ENCODE results near the gene PCIF1.
"Not testable (repeated sequence)": the region's sequence is repeated elsewhere in the genome, so short reads cannot be mapped to it uniquely, and the experiment has no call there.

The PCIF1 gene

GRCh38 chr20:45968801-45969711 lies 34.6 kb downstream of the PCIF1 start:
- DNase-seq, result no peak

DNA sequence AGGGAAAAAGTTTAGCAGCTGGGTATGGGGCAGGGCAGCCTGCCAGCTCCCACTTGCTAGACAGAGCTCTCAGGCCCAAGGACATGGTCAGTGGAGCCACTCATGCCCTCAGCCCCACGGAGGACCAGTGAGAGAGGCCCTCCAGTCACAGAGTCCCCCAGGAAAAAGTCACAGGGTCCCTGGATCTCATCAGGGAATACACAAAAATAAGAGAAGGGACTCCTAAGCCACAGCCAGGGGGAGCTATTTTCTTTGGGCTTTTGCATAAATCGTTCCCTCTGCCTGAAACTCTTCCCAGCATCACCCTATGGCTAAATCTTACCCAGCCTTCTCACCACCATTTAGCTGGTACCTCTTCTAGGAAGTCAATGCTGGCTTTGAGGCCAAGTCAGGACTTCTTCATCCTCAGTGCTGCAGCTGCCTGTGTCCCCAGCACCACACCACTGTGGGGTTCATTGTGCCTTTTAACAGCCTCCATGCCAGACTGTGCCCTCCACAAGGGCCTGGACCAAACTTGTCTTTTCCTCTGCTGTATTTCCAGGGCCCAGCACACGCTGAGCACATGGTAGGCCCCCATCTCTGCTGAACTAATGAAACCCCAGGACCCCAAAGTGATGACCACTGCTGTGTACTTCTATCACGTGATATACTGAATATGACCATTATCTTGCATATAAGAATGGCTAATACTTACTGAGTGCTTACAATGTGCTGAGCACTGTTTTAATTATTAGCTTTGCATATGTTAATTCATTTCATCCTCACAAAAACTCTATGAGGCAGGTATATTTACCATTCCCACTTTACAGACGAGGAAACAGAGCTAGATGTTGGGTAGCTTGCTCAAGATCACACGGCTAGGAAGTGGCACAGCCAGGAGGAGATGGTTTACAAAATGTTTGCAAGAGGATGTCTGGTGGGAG lies 35.5 kb downstream of the PCIF1 start:
- DNase-seq, result peak; percentile 44

DNA sequence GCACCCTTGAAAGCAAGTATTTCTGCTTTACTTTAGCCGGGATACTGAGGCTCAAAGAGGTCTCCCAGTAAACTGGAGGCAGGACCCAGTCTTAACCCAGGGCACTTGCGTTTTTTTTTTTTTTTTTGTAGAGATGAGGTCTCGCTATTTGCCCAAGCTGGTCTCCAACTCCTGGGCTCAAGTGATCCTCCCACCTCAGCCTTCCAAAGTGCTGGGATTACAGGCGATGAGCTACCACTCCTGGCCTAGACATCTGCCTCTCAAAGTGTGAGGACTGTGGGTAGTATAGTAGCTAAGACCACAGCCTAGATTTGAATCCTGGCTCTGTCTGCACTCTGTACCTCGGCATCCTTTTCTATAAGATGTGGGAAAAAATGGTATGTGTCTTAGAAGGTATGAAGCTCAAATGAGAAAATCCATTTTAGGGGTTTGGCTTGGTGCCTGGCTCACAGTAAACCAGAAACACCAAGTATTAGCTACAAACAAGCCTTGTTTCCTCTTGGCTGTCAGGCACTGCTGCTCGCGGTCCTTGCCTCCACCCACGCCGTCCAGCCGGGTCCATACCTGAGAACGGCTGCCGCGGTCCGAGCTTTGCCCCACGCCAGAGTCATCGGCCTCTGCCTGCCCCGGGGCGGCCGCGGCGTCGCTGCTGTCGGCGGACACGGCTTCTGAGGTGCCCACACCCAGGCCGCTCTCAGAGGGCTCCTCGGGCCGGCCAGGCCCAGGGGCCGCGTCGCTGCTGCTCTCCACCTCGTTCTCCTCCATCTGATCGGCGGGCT lies 36.4 kb downstream of the PCIF1 start:
- no peak for DNase-seq

- no peak for DNase-seq
Measured at GRCh38 chr20:45971425-45971674, 36.9 kb downstream of the PCIF1 start.

DNA sequence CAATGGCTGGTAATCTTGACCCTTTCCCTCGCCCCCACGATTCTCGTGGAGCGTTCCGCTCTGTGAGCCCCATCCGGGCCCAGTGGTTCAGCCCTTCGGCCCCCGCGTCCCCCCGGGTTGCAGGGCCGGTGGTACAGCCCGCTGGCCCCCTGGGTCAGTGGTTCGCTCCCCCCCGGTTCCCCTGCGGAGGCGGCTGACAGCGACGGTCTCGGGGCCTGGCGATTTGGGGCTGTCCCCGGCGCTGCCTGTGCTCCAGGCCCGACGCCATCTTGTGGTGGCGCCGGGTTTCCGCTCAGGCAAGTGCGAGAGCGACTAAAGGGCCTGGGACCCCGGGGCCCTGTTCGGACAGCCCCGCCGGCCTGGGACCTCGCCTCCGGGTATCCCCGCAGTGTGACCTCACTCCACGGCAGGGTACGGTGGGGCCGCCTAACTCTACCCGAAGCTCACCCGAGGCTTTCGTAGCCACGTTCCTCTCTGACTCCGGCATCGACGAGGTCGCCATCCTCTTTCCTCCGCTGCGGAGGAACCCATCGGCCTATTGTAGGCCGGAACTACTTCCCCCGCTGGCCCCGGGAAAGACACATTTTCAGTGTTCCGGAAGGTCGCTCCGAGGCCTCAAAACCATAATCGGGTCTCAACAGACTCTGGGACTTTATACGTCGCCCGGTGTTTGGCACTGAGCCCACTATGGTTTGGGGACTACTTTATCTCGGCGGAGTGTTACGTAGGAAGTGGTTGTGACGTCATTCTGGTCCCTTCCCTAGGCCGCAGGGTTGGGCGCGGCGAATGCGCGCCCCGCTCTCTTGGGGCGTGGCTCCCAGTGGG lies 37.4 kb downstream of the PCIF1 start, which contains the start of gene ZNF335:
TSS of gene ZNF335 (minus strand) at position 529 of the 825 bp plus-strand sequence. CDS start 793 bp downstream, outside the sequence.
- DNase-seq, result peak; percentile 81

- DNase-seq, result no peak
Measured at GRCh38 chr20:45972500-45973183, 38.2 kb downstream of the PCIF1 start.

- DNase-seq, result no peak
Measured at GRCh38 chr20:45974896-45975565, 40.5 kb downstream of the PCIF1 start.

GRCh38 chr20:45975686-45976085 lies 41.2 kb downstream of the PCIF1 start:
- no peak for DNase-seq

DNA sequence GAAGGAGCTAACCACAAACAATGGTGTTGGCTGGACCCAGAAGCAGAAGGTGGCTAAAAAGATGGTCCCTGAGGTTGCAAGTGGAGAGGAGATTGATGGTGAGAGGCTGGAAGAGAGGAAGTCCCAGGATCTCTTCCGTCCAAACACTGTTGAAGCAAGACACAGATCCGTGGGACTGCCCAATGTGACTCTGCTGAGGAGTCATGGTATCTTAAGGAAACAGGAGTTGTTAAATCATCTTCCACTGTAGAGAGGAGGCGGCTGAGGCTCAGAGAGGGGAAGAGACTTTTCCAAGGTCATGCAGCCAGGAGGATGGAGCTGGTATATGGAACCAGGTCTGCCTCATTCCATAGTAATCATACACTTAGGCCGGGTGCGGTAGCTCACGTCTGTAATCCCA lies 41.6 kb downstream of the PCIF1 start:
- no peak for DNase-seq

GRCh38 chr20:45981261-45981660 lies 46.8 kb downstream of the PCIF1 start:
- DNase-seq, result no peak

DNA sequence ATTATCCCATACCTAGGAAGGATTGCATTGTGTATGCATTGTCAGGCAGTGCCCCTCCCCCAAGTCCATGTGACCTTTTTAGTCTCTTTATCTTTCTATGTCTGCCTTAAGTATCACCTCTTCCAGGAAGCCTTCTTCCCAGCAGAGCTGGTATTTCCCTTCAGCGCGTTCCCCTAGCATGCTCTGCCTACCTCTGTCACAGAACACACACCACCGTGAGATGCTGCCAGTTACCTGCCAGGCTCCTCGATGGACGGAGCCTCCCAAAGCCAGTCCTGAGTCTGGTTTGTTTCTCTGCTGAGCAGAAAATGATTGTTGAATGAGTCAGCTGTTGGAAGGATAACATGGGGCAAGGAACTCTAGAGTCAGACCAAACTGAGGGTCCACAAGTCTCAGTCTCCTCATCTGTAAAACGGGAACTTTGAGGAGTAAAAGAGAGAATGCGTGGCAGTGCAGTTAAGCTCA lies 48.8 kb downstream of the PCIF1 start:
- DNase-seq, result no peak

- DNase-seq, result no peak
Measured at GRCh38 chr20:45985573-45985972, 51.1 kb downstream of the PCIF1 start.

- no peak for DNase-seq
Measured at GRCh38 chr20:45987108-45987780, 52.8 kb downstream of the PCIF1 start.

GRCh38 chr20:45988830-45989229 lies 54.3 kb downstream of the PCIF1 start:
- DNase-seq, result not testable (repeated sequence)

DNA sequence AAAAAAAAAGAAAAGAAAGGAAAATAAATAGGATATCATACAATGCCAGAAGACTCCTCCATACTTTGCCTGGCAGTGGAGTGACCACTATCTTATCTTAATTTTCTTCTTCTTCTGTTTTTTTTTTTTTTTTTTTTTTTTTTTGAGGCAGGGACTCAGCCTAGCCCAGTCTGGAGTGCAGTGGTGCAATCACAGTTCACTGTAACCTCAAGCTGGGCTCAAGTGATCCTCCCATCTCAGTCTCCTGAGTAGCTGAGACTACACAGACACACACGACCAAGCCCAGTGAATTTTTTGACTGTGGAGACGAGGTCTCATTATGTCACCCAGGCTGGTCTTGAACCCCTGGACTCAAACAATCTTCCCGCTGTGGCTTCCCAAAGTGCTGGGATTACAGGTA lies 57.1 kb downstream of the PCIF1 start:
- DNase-seq, result no peak

DNA sequence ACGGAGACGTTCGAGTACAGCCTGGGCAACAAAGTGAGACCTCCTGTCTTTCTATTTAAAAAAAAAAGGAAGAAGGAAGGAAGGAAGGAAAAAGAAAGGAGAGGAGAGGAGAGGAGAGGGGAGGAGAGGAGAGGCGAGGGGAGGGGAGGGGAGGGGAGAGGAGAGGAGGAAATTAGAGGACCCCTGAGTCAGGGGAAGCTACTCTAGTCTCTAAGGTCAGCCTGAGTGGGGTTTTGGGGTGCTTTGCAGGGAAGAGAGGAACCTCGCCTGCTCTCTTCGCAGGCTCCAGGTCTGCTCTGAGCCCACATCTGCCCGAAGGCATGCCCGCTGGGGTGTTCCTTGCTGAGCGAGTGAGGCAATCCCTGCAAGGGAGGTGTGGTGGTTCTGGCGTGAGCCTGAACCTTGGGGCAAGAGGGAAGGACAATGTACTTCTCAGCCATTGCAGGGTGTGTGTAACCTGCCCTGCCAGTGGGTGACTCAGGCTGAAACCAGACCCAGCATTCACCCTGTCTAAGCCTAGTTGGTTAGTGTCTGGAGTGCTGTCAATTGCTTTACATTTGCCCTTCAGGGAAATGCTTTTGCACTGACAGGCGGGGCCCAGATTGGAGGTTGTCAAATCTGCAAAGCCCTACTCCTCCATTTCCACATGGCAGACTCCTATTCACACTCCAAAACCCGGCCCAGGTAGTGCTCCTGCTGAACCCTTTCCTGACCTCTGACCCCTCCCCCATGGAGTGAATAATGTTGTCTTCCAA lies 58.9 kb downstream of the PCIF1 start:
- DNase-seq, result no peak

DNA sequence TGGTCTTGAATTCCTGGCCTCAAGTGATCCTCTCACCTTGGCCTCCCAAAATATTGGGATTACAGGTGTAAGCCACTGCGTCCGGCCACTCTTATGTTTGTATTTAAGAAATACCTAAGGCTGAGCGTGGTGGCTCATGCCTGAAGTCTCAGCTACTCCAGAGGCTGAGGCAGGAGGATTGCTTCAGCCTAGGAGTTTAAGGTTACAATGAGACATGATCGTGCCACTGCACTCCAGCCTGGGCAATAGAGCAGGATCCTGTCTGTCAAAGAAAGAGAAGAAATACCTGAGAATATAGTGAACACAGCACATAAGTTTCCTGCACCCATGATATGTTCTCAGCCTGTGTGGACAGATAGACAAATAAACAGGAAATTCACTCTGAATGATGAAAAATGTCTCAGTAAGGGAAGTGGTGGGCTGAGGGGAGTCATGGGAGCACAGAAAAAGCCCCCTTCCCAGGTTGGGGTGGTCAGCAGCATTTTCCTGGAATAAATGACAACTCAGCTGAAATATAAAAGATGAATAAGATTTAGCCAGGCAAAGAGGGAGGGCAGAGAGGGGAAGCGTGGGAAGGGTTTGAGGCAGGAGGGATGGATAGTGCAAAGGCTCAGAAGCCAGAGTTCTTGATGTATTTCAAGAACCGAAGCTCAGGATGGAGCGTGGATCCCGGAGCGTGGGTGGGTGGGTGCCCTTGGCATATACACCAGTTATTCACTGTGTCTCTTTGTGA lies 60.4 kb downstream of the PCIF1 start:
- no peak for DNase-seq

- not testable (repeated sequence) for DNase-seq
Measured at GRCh38 chr20:45995495-45996097, 61.1 kb downstream of the PCIF1 start.
